H1 (cell line): Measurements from ENCODE around the gene NLRC3. TPM values are rescaled to one million over a fixed set of nuclear protein-coding genes. Genes with fewer than 3 reads are reported as not detected.

Source experiments
- CTCF ChIA-PET: fragments of 300-600 bp; sonication (Branson Sonifier 250); formaldehyde crosslinking; loops from one replicate; lab custom pipeline; 2021; ENCODE audit not compliant: partially characterized antibody; lab: Charles Lee
- POLR2A ChIA-PET: fragments of 300-600 bp; sonication (Branson Sonifier 250); formaldehyde crosslinking; loops from one replicate; lab custom pipeline; 2021; ENCODE audit warnings: inconsistent platforms; ENCODE audit not compliant: partially characterized antibody; lab: Charles Lee
- DNase-seq, 2 experiments: peaks; one replicate each; pipeline versions ENCODE4 v3.0.0 to v3.0.0-alpha.2; 2010 to 2022; ENCODE audit warnings: low spot score in 2 of 2, low read depth in 1 of 2, mixed read lengths in 1 of 2
- FAIRE-seq: peaks from 2 replicates; lab custom pipeline; 2011; peaks lifted over from hg19 to GRCh38; lab: Jason Lieb, UNC
- H2AFZ ChIP-seq: 2 replicates; pipeline ENCODE4 v1.8.1; 2012; ENCODE audit warnings: low read length, inconsistent platforms
- H2AK5ac ChIP-seq: 2 replicates; pipeline ENCODE4 v1.6.1; 2013; ENCODE audit warnings: low read depth, low read length
- H2BK120ac ChIP-seq: replicated peaks from 2 replicates; pipeline ENCODE3; 2013; ENCODE audit warnings: low read depth, low read length, inconsistent platforms
- H2BK12ac ChIP-seq: 2 replicates; pipeline ENCODE4 v1.6.1; 2013; ENCODE audit warnings: low read depth, low read length
- H2BK15ac ChIP-seq: 2 replicates; pipeline ENCODE4 v1.6.1; 2013; ENCODE audit warnings: low read length
- H2BK20ac ChIP-seq: 2 replicates; pipeline ENCODE4 v1.6.1; 2013; ENCODE audit warnings: low read length
- H2BK5ac ChIP-seq: 2 replicates; pipeline ENCODE4 v1.6.1; 2013; ENCODE audit warnings: low read depth, low read length
- H3K14ac ChIP-seq: 2 replicates; pipeline ENCODE4 v1.6.1; 2013; ENCODE audit warnings: inconsistent platforms; ENCODE audit not compliant: insufficient read length
- H3K18ac ChIP-seq: 2 replicates; pipeline ENCODE4 v1.6.1; 2013; ENCODE audit warnings: low read length; ENCODE audit errors: extremely low read depth
- H3K23ac ChIP-seq: 2 replicates; pipeline ENCODE4 v1.6.1; 2013; ENCODE audit warnings: inconsistent platforms; ENCODE audit not compliant: insufficient read length
- H3K23me2 ChIP-seq: 2 replicates; pipeline ENCODE4 v1.6.1; 2013; ENCODE audit warnings: low read depth, low read length
- H3K27ac ChIP-seq: 2 replicates; pipeline ENCODE4 v1.6.1; 2011; ENCODE audit warnings: low read depth, low read length, inconsistent platforms
- H3K27me3 ChIP-seq, 4 experiments: replicated peaks in 1 of 4; 1 replicate in 1 of 4; 2 replicates in 3 of 4; pipeline versions ENCODE4 v1.6.1 to v1.8.1; 2011 to 2013; ENCODE audit warnings: low read length in 3 of 4, mild to moderate bottlenecking in 3 of 4, inconsistent platforms in 2 of 4, mixed read lengths in 2 of 4, moderate library complexity in 1 of 4; ENCODE audit not compliant: control insufficient read depth in 3 of 4, insufficient read depth in 3 of 4; ENCODE audit errors: extremely low read depth in 1 of 4
- H3K36me3 ChIP-seq, 4 experiments: 2 replicates each; pipeline versions ENCODE4 v1.6.1 to v1.8.1; 2011 to 2013; ENCODE audit warnings: mild to moderate bottlenecking in 4 of 4, low read length in 3 of 4, moderate library complexity in 2 of 4, control low read depth in 1 of 4, inconsistent platforms in 1 of 4; ENCODE audit not compliant: insufficient read depth in 4 of 4, control insufficient read depth in 2 of 4
- H3K4ac ChIP-seq: replicated peaks from 2 replicates; pipeline ENCODE3; 2013; ENCODE audit warnings: low read length, low read depth, mixed read lengths, inconsistent platforms; ENCODE audit not compliant: insufficient read length
- H3K4me1 ChIP-seq, 4 experiments: replicated peaks in 1 of 4; 1 replicate in 1 of 4; 2 replicates in 3 of 4; pipeline versions ENCODE4 v1.6.1 to v1.8.1; 2011 to 2013; ENCODE audit warnings: low read length in 3 of 4, inconsistent platforms in 2 of 4, mixed read lengths in 1 of 4; ENCODE audit not compliant: insufficient read depth in 4 of 4, control insufficient read depth in 3 of 4
- H3K4me2 ChIP-seq, 2 experiments: 2 replicates each; pipeline versions ENCODE4 v1.6.1 to v1.8.1; 2011 to 2013; ENCODE audit warnings: low read depth in 2 of 2, low read length in 2 of 2, control low read depth in 1 of 2, inconsistent platforms in 1 of 2, mild to moderate bottlenecking in 1 of 2; ENCODE audit not compliant: insufficient read depth in 1 of 2
- H3K4me3 ChIP-seq, 4 experiments: fragments of 200-600, 300-600 bp in 1 of 4; sonication (generic), shearing (Covaris generic), sonication (Bioruptor Twin) in 1 of 4; 2 replicates each; pipeline versions ENCODE4 v1.5.1 to v1.8.1; 2011 to 2016; ENCODE audit warnings: low read length in 4 of 4, low read depth in 3 of 4, control low read depth in 2 of 4, inconsistent platforms in 2 of 4, mild to moderate bottlenecking in 2 of 4, mixed read lengths in 1 of 4, moderate library complexity in 1 of 4; ENCODE audit not compliant: insufficient read depth in 2 of 4; ENCODE audit errors: extremely low read depth in 1 of 4
- H3K56ac ChIP-seq: replicated peaks from 2 replicates; pipeline ENCODE3; 2013; ENCODE audit warnings: low read depth, mild to moderate bottlenecking, mixed read lengths, low read length, inconsistent platforms; ENCODE audit not compliant: insufficient read length
- H3K79me1 ChIP-seq: 2 replicates; pipeline ENCODE4 v1.6.1; 2013; ENCODE audit warnings: low read depth, low read length, control low read depth
- H3K79me2 ChIP-seq, 2 experiments: 2 replicates each; pipeline versions ENCODE4 v1.6.1 to v1.8.1; 2012 to 2013; ENCODE audit warnings: low read length in 2 of 2, mild to moderate bottlenecking in 2 of 2, inconsistent platforms in 1 of 2; ENCODE audit not compliant: insufficient read depth in 2 of 2, control insufficient read depth in 1 of 2
- H3K9ac ChIP-seq, 4 experiments: replicated peaks in 1 of 4; 1 replicate in 1 of 4; 2 replicates in 3 of 4; pipeline versions ENCODE4 v1.6.1 to v1.8.1; 2011 to 2013; ENCODE audit warnings: low read depth in 3 of 4, low read length in 3 of 4, control low read depth in 2 of 4, mild to moderate bottlenecking in 2 of 4, moderate library complexity in 2 of 4, inconsistent platforms in 1 of 4; ENCODE audit errors: extremely low read depth in 1 of 4
- H3K9me3 ChIP-seq, 2 experiments: 2 replicates each; pipeline versions ENCODE4 v1.6.1 to v1.8.1; 2012 to 2013; ENCODE audit warnings: mild to moderate bottlenecking in 2 of 2, moderate library complexity in 2 of 2, control low read depth in 1 of 2, inconsistent platforms in 1 of 2, low read depth in 1 of 2, low read length in 1 of 2, mixed read lengths in 1 of 2; ENCODE audit not compliant: insufficient read depth in 2 of 2
- H4K20me1 ChIP-seq, 2 experiments: replicated peaks in 1 of 2; 2 replicates each; pipeline versions ENCODE3 to v1.8.1; 2011 to 2013; ENCODE audit warnings: inconsistent platforms in 2 of 2, low read length in 2 of 2, mild to moderate bottlenecking in 1 of 2; ENCODE audit not compliant: insufficient read depth in 2 of 2, control insufficient read depth in 1 of 2
- H4K5ac ChIP-seq: 2 replicates; pipeline ENCODE4 v1.6.1; 2013; ENCODE audit warnings: low read length, low read depth, mixed read lengths, inconsistent platforms; ENCODE audit not compliant: insufficient read length
- H4K8ac ChIP-seq: 2 replicates; pipeline ENCODE4 v1.8.0; 2013; ENCODE audit warnings: mild to moderate bottlenecking, moderate library complexity, low read length, inconsistent platforms; ENCODE audit not compliant: insufficient read depth; ENCODE audit errors: extremely low read depth
- H4K91ac ChIP-seq: replicated peaks from 2 replicates; pipeline ENCODE3; 2013; ENCODE audit warnings: low read length, mixed read lengths, inconsistent platforms; ENCODE audit not compliant: insufficient read length
- ASH2L ChIP-seq: fragments of 200-600, 300-600 bp; sonication (generic); IDR thresholded peaks from one replicate; pipeline ENCODE4 v1.7.1; 2017; ENCODE audit warnings: low read length
- CBX8 ChIP-seq: fragments of 300-800, 300-1000 bp; sonication (generic); IDR thresholded peaks from 2 replicates; pipeline ENCODE4 v1.7.1; 2016; ENCODE audit warnings: low read depth, low read length, borderline replicate concordance
- HDAC2 ChIP-seq, 2 experiments: fragments of 300-600 bp in 1 of 2; sonication (generic) in 1 of 2; IDR thresholded peaks; 2 replicates each; pipeline ENCODE4 v1.6.1; 2011 to 2012; ENCODE audit warnings: low read depth in 2 of 2, low read length in 2 of 2, mild to moderate bottlenecking in 2 of 2, moderate library complexity in 2 of 2, borderline replicate concordance in 1 of 2, inconsistent platforms in 1 of 2
- RAD21 ChIP-seq, 2 experiments: IDR thresholded peaks in 1 of 2; conservative IDR thresholded peaks in 1 of 2; 2 replicates each; pipeline ENCODE4 v1.6.1; 2011; ENCODE audit warnings: low read depth in 2 of 2, low read length in 2 of 2, improper control_type of control experiment in 1 of 2, inconsistent platforms in 1 of 2, mild to moderate bottlenecking in 1 of 2, moderate library complexity in 1 of 2
- RFX5 ChIP-seq: IDR thresholded peaks from 2 replicates; pipeline ENCODE4 v1.6.1; 2011; ENCODE audit warnings: low read depth, low read length, improper control_type of control experiment, borderline replicate concordance
- RNF2 ChIP-seq: fragments of 200-900, 300-1000 bp; sonication (generic); IDR thresholded peaks from 2 replicates; pipeline ENCODE4 v1.7.1; 2016; ENCODE audit warnings: borderline replicate concordance, low read depth, mild to moderate bottlenecking, antibody characterized with exemption, low read length; ENCODE audit not compliant: poor library complexity, severe bottlenecking; ENCODE audit errors: missing control alignments
- SP1 ChIP-seq: IDR thresholded peaks from 2 replicates; pipeline ENCODE4 v1.6.1; 2011; ENCODE audit warnings: low read depth, low read length
- WGBS, 2 experiments: shearing (Covaris generic) in 1 of 2; methylation state at CpG; one replicate each; pipeline versions ENCODE4 v1.1.6 to v1.1.7; 2013 to 2015; ENCODE audit warnings: low lambda C conversion rate in 2 of 2, mixed read lengths in 2 of 2, inconsistent platforms in 1 of 2, low coverage in 1 of 2, missing lambda C conversion rate in 1 of 2; ENCODE audit not compliant: insufficient replicate concordance in 2 of 2, insufficient coverage in 1 of 2, insufficient read length in 1 of 2; ENCODE audit errors: extremely low coverage in 1 of 2, missing lambda C conversion rate in 1 of 2; 5-methylcytosine and 5-hydroxymethylcytosine counted together
- polyA plus RNA-seq, 7 experiments: library from polyadenylated mRNA; depleted of rRNA in 3 of 7; stranded (reverse) in 5 of 7; unstranded in 2 of 7; fragments of >200 nt in 5 of 7; fragments of 200-250 nt in 2 of 7; gene quantifications; 1 replicate in 5 of 7; 2 replicates in 1 of 7; 4 replicates in 1 of 7; pipeline versions ENCODE4 v1.2.1 to v1.2.3, GENCODE V29; 2011 to 2013; ENCODE audit warnings: missing spikeins in 2 of 7, mixed read lengths in 2 of 7
- total RNA-seq: library from RNA; stranded (reverse); fragmentation: NEBNext Ultra II Directional; extraction: Animal tissue kit (Norgen Biotek cat#: 25700); gene quantifications from 2 replicates; pipeline ENCODE4 v1.2.1, GENCODE V29; 2021

NLRC3 gene
- total and polyA plus RNA-seq, 2 of the 8 experiments (the other 6 are each of a cell fraction or from before 2014, with no cell fraction given): 0.18 to 0.20 TPM

GRCh38 chr16:3575491-3575890, 1.7 kb downstream of the NLRC3 start:
- Histone ChIP-seq H3K56ac (no peak overlapping the region), H4K8ac (no peak overlapping the region), H4K20me1 (no peaks in the 10 kb centered on the region), H2BK5ac (peak overlapping the region; percentile 66; the same call in 1 of the 2 replicates), H3K4me2 (no peak overlapping the region), H4K91ac (no peak overlapping the region), H2AK5ac (no peak overlapping the region), H3K14ac (no peak overlapping the region), H3K79me2 (no peaks in the 10 kb centered on the region), H2BK15ac (no peak overlapping the region), H3K27me3 (no peaks in the 10 kb centered on the region), H3K4me3 (no peak overlapping the region), H2BK20ac (no peak overlapping the region), H4K5ac (no peak overlapping the region), H2AFZ (no peak overlapping the region), H2BK120ac (no peak overlapping the region), H3K9me3 (0 out of 4 replicates have a peak, but pooled peaks cover 2 to 6% of the 10 kb centered on the region in 2 experiments), H2BK12ac (no peak overlapping the region), H3K18ac (no peak overlapping the region), H3K4ac (no peak overlapping the region), H3K23me2 (no peaks in the 10 kb centered on the region; the same call in 1 of the 2 replicates), H3K36me3 (no peaks in the 10 kb centered on the region), H3K4me1 (peaks cover 0 to 9% (median 6%) of the 10 kb centered on the region in 4 experiments; a peak in 6 of 7 replicates), H3K79me1 (no peaks in the 10 kb centered on the region), H3K9ac (no peak overlapping the region), H3K27ac (no peak overlapping the region; the same call in 1 of the 2 replicates), H3K23ac (no peak overlapping the region)
- CTCF ChIA-PET: interaction anchor here (0.6 to 0.9 kb wide), 2 partner anchors 63 to 120 kb away, joined by 3 read pairs; no protein-coding TSS in a partner anchor
- POLR2A ChIA-PET: no interaction called here
- 91% methylated on average over 12 of the region's 13 CpGs; no CpG with 5 or more reads in 1 of the 2 experiments for WGBS, 2 experiments
- FAIRE-seq (no peak), DNase-seq (no peak)
- no peak for TF ChIP-seq SP1
- no peak for TF ChIP-seq ASH2L
- no peak for TF ChIP-seq CBX8
- TF ChIP-seq RNF2: no peak
- no peak for TF ChIP-seq HDAC2 (IDR thresholded peaks at IDR 0.05; ENCODE audit: borderline replicate concordance in 1 of 2, low read depth in 2 of 2, low read length in 2 of 2)
- no peak for TF ChIP-seq RFX5
- no peak for TF ChIP-seq RAD21 (IDR thresholded peaks at IDR 0.05 in 1 of 2, conservative IDR thresholded peaks at IDR 0.05 in 1 of 2; ENCODE audit: low read depth in 2 of 2, low read length in 2 of 2)
